KBM-7 (cell line): ENCODE data around the gene MAOB.

ENCODE experiments used
- DNase-seq: peaks from one replicate; pipeline ENCODE4 v3.0.0-alpha.2; 2015
- in situ Hi-C: fragments of 300-500 bp; cut with MboI; formaldehyde crosslinking; loops from 2 replicates; pipeline ENCODE4 v1.14.3; 2020; ENCODE audit warnings: low sequenced_read_pairs, low pct_unique_long_range_greater_than_20kb, mixed read lengths

Gene MAOB

DNA sequence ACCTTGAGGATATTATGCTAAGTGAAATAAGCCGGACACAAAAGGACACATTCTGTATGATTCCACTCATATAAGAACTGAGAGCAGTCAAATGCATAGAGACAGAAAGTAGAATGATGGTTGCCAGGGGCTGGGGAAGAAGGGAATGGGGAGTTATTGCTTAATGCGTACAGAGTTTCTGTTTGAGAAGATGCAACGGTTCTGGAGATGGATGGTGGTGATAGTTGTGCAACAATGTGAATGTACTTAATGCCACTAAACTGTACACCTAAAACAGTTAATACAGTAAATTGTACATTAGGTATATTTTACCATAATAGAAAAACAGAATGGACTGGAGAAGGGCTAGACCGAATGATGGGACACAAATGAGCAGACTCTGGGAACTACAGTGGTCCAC, 15.8 kb downstream of the MAOB start:
- in situ Hi-C loops, result no loop called here
- no peak for DNase-seq

DNA sequence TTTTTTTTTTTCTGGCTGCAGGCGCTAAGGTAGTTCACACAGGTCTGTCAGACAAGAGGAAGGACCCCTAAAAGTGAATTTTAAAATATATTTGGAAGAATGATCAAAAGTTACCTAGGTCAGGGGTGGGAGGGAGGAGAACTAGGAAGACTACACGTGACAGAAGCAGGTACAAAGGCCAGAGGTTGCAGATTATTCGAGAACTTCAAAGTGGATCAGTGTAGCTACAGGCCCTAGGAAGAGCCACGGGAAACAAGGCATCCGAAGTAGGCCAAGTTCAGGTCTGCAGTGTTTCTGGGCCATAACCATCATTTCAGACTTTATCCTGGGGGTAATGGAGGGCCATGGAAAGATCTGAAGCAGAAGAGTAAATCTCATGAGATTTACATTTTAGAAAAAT, 16.5 kb downstream of the MAOB start:
- DNase-seq, result no peak
- in situ Hi-C loops, result no loop called here

DNA sequence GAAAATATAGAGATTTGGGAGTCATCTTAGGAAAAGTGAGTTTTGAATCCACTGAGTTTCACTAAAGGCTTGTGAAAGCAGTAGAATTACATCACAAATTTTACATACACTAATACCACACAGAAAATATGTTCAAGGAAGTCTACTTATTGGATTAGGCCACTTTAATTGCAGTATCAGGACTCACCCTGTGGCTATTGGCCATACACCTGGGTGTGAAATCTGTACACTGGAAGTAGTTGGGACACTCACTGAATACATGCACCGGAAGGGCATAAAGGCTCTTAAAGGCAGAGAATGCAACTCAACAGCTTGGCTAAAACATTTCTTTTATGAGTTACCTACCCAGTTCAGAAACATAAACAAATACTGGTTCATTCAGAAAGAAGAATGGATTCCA, 19.8 kb downstream of the MAOB start:
- in situ Hi-C loops, result no loop called here
- no peak for DNase-seq

- in situ Hi-C loops, result no loop called here
- DNase-seq, result no peak
These were observed 20.5 kb downstream of the MAOB start for GRCh38 chrX:43861750-43862149.

GRCh38 chrX:43860646-43861370, 21.4 kb downstream of the MAOB start:
- no peak for DNase-seq
- in situ Hi-C loops, result no loop called here

GRCh38 chrX:43853225-43853828, 28.9 kb downstream of the MAOB start:
- DNase-seq, result no peak

GRCh38 chrX:43850629-43851028, 31.6 kb downstream of the MAOB start:
- no peak for DNase-seq
- in situ Hi-C loops, result no loop called here

More at GRCh38 chrX:43853225-43853828, 28.9 kb downstream of the MAOB start:
- in situ Hi-C loops, result no loop called here

GRCh38 chrX:43849173-43849572, 33.1 kb downstream of the MAOB start:
- in situ Hi-C loops, result no loop called here
- no peak for DNase-seq

GRCh38 chrX:43847352-43847751, 34.9 kb downstream of the MAOB start:
- no peak for DNase-seq
- in situ Hi-C loops, result no loop called here

- in situ Hi-C loops, result no loop called here
- no peak for DNase-seq
These were observed 35.7 kb downstream of the MAOB start for GRCh38 chrX:43846558-43846957.

- DNase-seq, result no peak
- in situ Hi-C loops, result no loop called here
These were observed 36.5 kb downstream of the MAOB start for GRCh38 chrX:43845776-43846175.

DNA sequence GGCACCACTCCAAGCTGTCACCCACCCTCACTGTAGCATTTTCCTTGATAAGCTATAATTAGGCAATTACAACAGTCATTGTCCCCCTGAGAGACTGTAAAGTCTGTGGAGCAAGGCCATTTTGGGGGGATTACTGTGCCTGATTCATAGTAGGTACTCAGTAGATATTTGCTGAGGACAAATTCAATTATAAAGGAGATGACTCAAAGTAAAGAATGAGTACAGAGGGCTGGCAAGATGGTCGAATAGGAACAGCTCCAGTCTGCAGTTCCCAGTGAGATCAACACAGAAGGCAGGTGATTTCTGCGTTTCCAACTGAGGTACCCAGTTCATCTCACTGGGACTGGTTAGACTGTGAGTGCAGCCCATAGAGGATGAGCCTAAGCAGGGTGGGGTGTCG, 42.0 kb downstream of the MAOB start:
- DNase-seq, result no peak
- in situ Hi-C loops, result no loop called here

- peak; percentile 42 for DNase-seq
- in situ Hi-C loops, result no loop called here
These were observed 45.6 kb downstream of the MAOB start for GRCh38 chrX:43836435-43837184.

GRCh38 chrX:43835559-43835958, 46.7 kb downstream of the MAOB start:
- in situ Hi-C loops, result no loop called here
- peak; percentile 26 for DNase-seq

DNA sequence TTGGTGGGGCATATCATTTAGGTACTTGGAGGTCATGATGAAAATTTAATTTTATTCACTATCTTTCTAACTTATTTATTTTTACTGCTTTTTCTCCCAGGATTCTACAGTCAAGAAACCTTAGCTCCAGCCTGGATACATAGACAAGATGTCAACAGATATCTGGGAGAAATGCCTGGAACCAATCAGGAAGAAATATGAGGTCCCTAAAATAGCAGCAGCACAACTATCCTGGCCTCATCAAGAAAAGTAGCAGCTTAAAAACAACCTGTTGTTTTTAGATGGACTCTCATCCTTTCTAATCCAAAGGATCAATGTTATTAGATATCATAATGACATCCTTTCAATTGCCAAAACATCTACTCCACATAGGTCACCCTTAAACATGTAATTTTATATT, 54.5 kb downstream of the MAOB start:
- in situ Hi-C loops, result no loop called here
- DNase-seq, result no peak

DNA sequence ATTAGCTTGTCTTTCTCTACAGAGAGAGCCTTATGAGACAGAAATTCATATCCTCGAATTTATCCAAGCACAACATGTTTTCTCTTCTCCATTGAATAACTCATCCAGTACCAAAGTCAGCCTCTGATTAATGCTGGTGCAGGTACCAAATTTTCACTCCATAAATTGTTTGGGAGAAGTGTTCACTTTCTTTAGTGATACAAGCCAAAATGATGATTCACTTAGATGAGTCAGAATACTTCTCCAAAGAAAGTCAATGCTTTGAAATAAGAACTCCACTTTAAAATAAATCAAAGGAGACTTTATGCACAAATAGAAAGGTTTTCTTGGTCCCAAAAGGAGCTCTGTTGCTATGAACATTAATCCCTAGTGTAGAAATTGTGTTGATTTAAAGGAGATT, 60.2 kb downstream of the MAOB start:
- in situ Hi-C loops, result no loop called here
- no peak for DNase-seq

- in situ Hi-C loops, result no loop called here
- no peak for DNase-seq
These were observed 64.8 kb downstream of the MAOB start for GRCh38 chrX:43817444-43817843.

GRCh38 chrX:43815209-43815608, 67.0 kb downstream of the MAOB start:
- in situ Hi-C loops, result no loop called here
- DNase-seq, result no peak

- in situ Hi-C loops, result no loop called here
- DNase-seq, result peak; percentile 41
These were observed 68.4 kb downstream of the MAOB start for GRCh38 chrX:43813898-43814297.

DNA sequence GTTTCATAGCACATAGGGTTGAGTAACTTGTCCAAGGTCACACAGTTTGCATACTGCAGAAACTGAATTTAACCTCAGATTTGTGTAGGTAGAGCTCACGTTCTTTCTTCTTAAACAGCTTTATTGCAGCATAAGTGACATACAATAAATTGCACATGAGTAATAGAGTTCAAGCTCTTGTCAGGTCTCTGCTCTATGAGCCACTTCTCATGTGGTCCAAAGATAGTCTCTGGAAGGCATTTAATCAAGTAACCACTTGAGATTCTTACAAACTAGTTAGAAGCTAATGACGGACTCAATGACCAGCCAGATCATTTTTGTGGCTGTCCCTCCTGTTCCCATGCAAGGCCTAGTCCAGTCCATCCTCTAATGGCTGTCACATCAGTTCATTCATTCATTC, 68.9 kb downstream of the MAOB start:
- in situ Hi-C loops, result no loop called here
- DNase-seq, result no peak
